B cell (primary cell): ENCODE measurements around the gene C1orf115. TPM values are rescaled to one million over a fixed set of nuclear protein-coding genes. Genes with fewer than 3 reads are reported as not detected.

Source experiments
- ATAC-seq: fragments of 200-7000 bp; cut with Tn5 transposase; one replicate; pipeline ENCODE4 v1.10.0; 2021; ENCODE audit warnings: low read depth, mild to moderate bottlenecking, moderate number of reproducible peaks, moderate library complexity
- CTCF ChIA-PET: fragments of 350-600 bp; sonication (Branson Sonifier 250); formaldehyde crosslinking; loops from one replicate; lab custom pipeline; 2021; ENCODE audit warnings: antibody characterized with exemption, inconsistent platforms; lab: Charles Lee
- POLR2A ChIA-PET: fragments of 350-600 bp; sonication (Branson Sonifier 250); formaldehyde crosslinking; loops from one replicate; lab custom pipeline; 2021; ENCODE audit warnings: antibody characterized with exemption; lab: Charles Lee
- DNase-seq: peaks from one replicate; pipeline ENCODE4 v3.0.0; 2013
- H2AFZ ChIP-seq: 2 replicates; pipeline ENCODE4 v1.6.1; 2012; ENCODE audit warnings: mild to moderate bottlenecking, low read depth, low read length; ENCODE audit not compliant: insufficient read depth, poor library complexity, severe bottlenecking
- H3K27ac ChIP-seq, 2 donors: 1 replicate in 1 of 2; 2 replicates in 1 of 2; pipeline ENCODE4 v1.5.1; 2012 to 2013; ENCODE audit warnings: low read length in 2 of 2, mild to moderate bottlenecking in 2 of 2, moderate library complexity in 1 of 2
- H3K27me3 ChIP-seq, 4 experiments: fragments of 200-600 bp in 1 of 4; sonication (generic) in 1 of 4; replicated peaks in 1 of 4; 1 replicate in 2 of 4; 2 replicates in 2 of 4; pipeline versions ENCODE4 v1.6.1 to v1.7.0; 2013 to 2016; ENCODE audit warnings: low read length in 3 of 4, mild to moderate bottlenecking in 2 of 4, mixed read lengths in 1 of 4, moderate library complexity in 1 of 4; ENCODE audit not compliant: insufficient read depth in 4 of 4, control insufficient read depth in 3 of 4; ENCODE audit errors: control extremely low read depth in 1 of 4
- H3K36me3 ChIP-seq, 2 experiments: replicated peaks in 1 of 2; 1 replicate in 1 of 2; 2 replicates in 1 of 2; pipeline versions ENCODE4 v1.6.1 to v1.7.1; 2013; ENCODE audit warnings: low read length in 1 of 2; ENCODE audit not compliant: insufficient read depth in 2 of 2, control insufficient read depth in 1 of 2; ENCODE audit errors: control extremely low read depth in 1 of 2, extremely low read depth in 1 of 2
- H3K4me1 ChIP-seq, 2 donors: fragments of 200-600 bp in 1 of 2; sonication (generic) in 1 of 2; 1 replicate in 1 of 2; 2 replicates in 1 of 2; pipeline versions ENCODE4 v1.5.1 to v1.6.1; 2013 to 2017; ENCODE audit warnings: low read length in 2 of 2; ENCODE audit not compliant: control insufficient read depth in 2 of 2, insufficient read depth in 2 of 2
- H3K4me2 ChIP-seq: replicated peaks from 2 replicates; pipeline ENCODE3; 2012; ENCODE audit warnings: mild to moderate bottlenecking, low read depth, low read length; ENCODE audit not compliant: poor library complexity, severe bottlenecking
- H3K4me3 ChIP-seq, 5 experiments: fragments of 200-600 bp in 1 of 5; sonication (generic) in 1 of 5; 1 replicate in 3 of 5; 2 replicates in 2 of 5; pipeline versions ENCODE4 v1.5.1 to v1.7.0; 2011 to 2016; ENCODE audit warnings: low read length in 4 of 5, mild to moderate bottlenecking in 4 of 5, low read depth in 2 of 5, control low read depth in 1 of 5, moderate library complexity in 1 of 5; ENCODE audit not compliant: insufficient read depth in 1 of 5; ENCODE audit errors: control extremely low read depth in 1 of 5, extremely low read depth in 1 of 5
- H3K79me2 ChIP-seq: fragments of 200-600 bp; sonication (generic); one replicate; pipeline ENCODE4 v1.6.0; 2016; ENCODE audit warnings: low read length; ENCODE audit not compliant: control insufficient read depth, insufficient read depth
- H3K9ac ChIP-seq: fragments of 200-600 bp; sonication (generic); 2 replicates; pipeline ENCODE4 v1.6.1; 2017; ENCODE audit warnings: mild to moderate bottlenecking, low read length, moderate library complexity
- H3K9me3 ChIP-seq, 3 donors: one replicate each; pipeline versions ENCODE4 v1.6.1 to v1.7.1; 2013; ENCODE audit warnings: low read length in 2 of 3; ENCODE audit not compliant: control insufficient read depth in 2 of 3, insufficient read depth in 1 of 3; ENCODE audit errors: control extremely low read depth in 1 of 3
- H4K20me1 ChIP-seq: 2 replicates; pipeline ENCODE4 v1.6.0; 2012; ENCODE audit warnings: mild to moderate bottlenecking, low read length; ENCODE audit not compliant: insufficient read depth, control insufficient read depth, poor library complexity, severe bottlenecking
- H3K27ac Mint-ChIP-seq: one replicate; pipeline ENCODE4 v1.8.0; 2021; ENCODE audit warnings: mixed read lengths
- H3K27me3 Mint-ChIP-seq: one replicate; pipeline ENCODE4 v1.8.0; 2021; ENCODE audit warnings: mixed read lengths
- H3K4me1 Mint-ChIP-seq: one replicate; pipeline ENCODE4 v1.8.0; 2021; ENCODE audit warnings: mixed read lengths
- H3K4me3 Mint-ChIP-seq: one replicate; pipeline ENCODE4 v1.8.0; 2021; ENCODE audit warnings: mixed read lengths
- H3K9me3 Mint-ChIP-seq: one replicate; pipeline ENCODE4 v1.8.0; 2022; ENCODE audit warnings: mixed read lengths; ENCODE audit not compliant: insufficient read depth
- EZH2 ChIP-seq: IDR thresholded peaks from 2 replicates; pipeline ENCODE4 v1.6.1; 2012; ENCODE audit warnings: borderline replicate concordance, low read depth, mild to moderate bottlenecking, moderate library complexity, low read length; ENCODE audit not compliant: insufficient read depth, poor library complexity, severe bottlenecking
- WGBS: methylation state at CpG from one replicate; pipeline ENCODE4 v1.1.5; 2013; ENCODE audit warnings: missing lambda C conversion rate; ENCODE audit not compliant: insufficient coverage; 5-methylcytosine and 5-hydroxymethylcytosine counted together
- intact Hi-C: fragments of 100-400 bp; cut with micrococcal nuclease; formaldehyde crosslinking; loops from one replicate; pipeline ENCODE4 v1.10.0; 2022
- polyA plus RNA-seq: library from polyadenylated mRNA; depleted of rRNA; stranded (reverse); fragments of >200 nt; gene quantifications from 2 replicates; pipeline ENCODE4 v1.2.3, GENCODE V29; 2012
- total RNA-seq, 2 donors: library from RNA; stranded (reverse); fragments of 120-200 nt in 1 of 2; gene quantifications; 1 replicate in 1 of 2; 2 replicates in 1 of 2; pipeline versions ENCODE4 v1.2.3 to v1.2.4, GENCODE V29; 2013 to 2022
- TF ChIP-seq, protein P1 (sequence below): fragments of 200-600 bp; IDR thresholded peaks from one replicate; pipeline ENCODE4 v1.8.0; 2022; ENCODE audit warnings: antibody characterized with exemption, mild to moderate bottlenecking

C1orf115 gene
- total and polyA plus RNA-seq, 2 donors (not counting 1 experiment from before 2014, with no cell fraction given) = 6.4 to 19.5 TPM

DNA sequence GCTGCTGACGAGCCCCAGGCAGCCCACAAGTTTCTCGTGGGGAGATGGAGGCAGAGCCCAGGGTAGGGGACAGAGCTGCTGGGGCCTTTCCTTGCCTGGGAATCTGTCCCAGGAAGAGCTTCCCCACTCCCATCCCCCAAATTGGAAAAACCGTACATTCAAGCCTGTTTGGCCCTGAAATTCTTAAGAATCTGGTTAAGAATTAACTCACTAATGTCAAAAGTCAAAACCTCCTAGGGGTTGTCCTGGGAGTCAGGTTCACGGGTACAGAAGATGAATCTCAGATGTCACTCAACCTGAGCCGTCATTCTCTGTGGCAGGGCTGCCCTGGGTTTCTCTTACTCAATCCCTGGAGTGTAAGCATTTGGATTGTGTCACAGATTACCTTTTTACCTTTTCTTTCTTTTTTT lies 8.4 kb downstream of the C1orf115 start:
- H3K4me3 Mint-ChIP-seq = no peak overlapping the region
- no peak overlapping the region for H3K27ac ChIP-seq
- H3K4me3 ChIP-seq = no peak overlapping the region
- no peak for DNase-seq
- TF ChIP-seq EZH2 = no peak
- TF ChIP-seq, protein P1, sequence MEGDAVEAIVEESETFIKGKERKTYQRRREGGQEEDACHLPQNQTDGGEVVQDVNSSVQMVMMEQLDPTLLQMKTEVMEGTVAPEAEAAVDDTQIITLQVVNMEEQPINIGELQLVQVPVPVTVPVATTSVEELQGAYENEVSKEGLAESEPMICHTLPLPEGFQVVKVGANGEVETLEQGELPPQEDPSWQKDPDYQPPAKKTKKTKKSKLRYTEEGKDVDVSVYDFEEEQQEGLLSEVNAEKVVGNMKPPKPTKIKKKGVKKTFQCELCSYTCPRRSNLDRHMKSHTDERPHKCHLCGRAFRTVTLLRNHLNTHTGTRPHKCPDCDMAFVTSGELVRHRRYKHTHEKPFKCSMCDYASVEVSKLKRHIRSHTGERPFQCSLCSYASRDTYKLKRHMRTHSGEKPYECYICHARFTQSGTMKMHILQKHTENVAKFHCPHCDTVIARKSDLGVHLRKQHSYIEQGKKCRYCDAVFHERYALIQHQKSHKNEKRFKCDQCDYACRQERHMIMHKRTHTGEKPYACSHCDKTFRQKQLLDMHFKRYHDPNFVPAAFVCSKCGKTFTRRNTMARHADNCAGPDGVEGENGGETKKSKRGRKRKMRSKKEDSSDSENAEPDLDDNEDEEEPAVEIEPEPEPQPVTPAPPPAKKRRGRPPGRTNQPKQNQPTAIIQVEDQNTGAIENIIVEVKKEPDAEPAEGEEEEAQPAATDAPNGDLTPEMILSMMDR = no peak
- ChIA-PET CTCF (interaction anchor here (1.1 to 2.1 kb wide), 3 partner anchors 9 to 78 kb away, joined by 3 to 5 read pairs (median 3); no protein-coding TSS in a partner anchor), POLR2A (no interaction called here)
- no peaks in the 10 kb centered on the region for H3K79me2 ChIP-seq
- intact Hi-C loops = no loop called here
- ATAC-seq = no peak
- H4K20me1 ChIP-seq = no peaks in the 10 kb centered on the region
- H3K9me3 ChIP-seq = no peaks in the 10 kb centered on the region
- no peak overlapping the region for H3K27ac Mint-ChIP-seq
- no peak overlapping the region for H3K9ac ChIP-seq
- H3K4me2 ChIP-seq = no peak overlapping the region
- H3K9me3 Mint-ChIP-seq = no peaks in the 10 kb centered on the region
- H3K36me3 ChIP-seq = no peaks in the 10 kb centered on the region
- WGBS = 100% methylated on average over 2 of the region's 5 CpGs
- H3K27me3 Mint-ChIP-seq = no peaks in the 10 kb centered on the region
- no peak overlapping the region for H2AFZ ChIP-seq
- no peaks in the 10 kb centered on the region for H3K27me3 ChIP-seq
- H3K4me1 Mint-ChIP-seq = peaks cover 6% of the 10 kb centered on the region
- H3K4me1 ChIP-seq = peaks cover 0 to 4% of the 10 kb centered on the region in 2 donors

DNA sequence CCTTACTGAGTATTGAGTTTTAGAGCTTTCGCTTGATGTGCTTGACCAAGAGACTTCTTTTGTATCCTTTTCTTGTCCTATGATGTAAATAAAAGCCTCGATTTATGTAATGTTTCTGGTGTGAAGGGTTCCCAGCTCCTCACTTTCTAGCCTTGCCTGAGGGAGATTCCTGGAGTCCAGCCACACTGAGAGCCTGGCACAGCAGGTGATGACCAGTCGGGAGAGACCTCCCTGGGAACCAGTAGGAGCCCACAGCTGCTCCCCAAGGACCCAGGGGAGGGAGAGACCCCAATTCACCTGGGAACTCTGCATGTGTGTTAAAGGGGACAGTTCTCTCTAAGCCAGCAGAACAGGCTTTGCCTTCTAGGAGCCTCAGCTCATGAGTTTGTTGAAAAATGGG lies 8.9 kb downstream of the C1orf115 start:
- POLR2A ChIA-PET = no interaction called here
- Mint-ChIP-seq H3K9me3 (no peaks in the 10 kb centered on the region), H3K27me3 (no peaks in the 10 kb centered on the region), H3K4me1 (peaks cover 6% of the 10 kb centered on the region), H3K4me3 (no peak overlapping the region), H3K27ac (no peak overlapping the region)
- Histone ChIP-seq H3K79me2 (no peaks in the 10 kb centered on the region), H3K27ac (no peak overlapping the region), H3K4me1 (peaks cover 0 to 4% of the 10 kb centered on the region in 2 donors), H3K27me3 (no peaks in the 10 kb centered on the region), H3K9me3 (no peaks in the 10 kb centered on the region), H2AFZ (no peak overlapping the region), H3K4me3 (no peak overlapping the region), H3K4me2 (no peak overlapping the region), H3K9ac (no peak overlapping the region), H4K20me1 (no peaks in the 10 kb centered on the region), H3K36me3 (no peaks in the 10 kb centered on the region)
- ATAC-seq (no peak), DNase-seq (no peak)
- 100% methylated on average over 1 of the region's 3 CpGs for WGBS
- CTCF ChIA-PET = interaction anchor here (1.1 to 2.1 kb wide), 3 partner anchors 9 to 78 kb away, joined by 3 to 5 read pairs (median 3); no protein-coding TSS in a partner anchor
- TF ChIP-seq EZH2 = no peak
- TF ChIP-seq, protein P1 = no peak
- intact Hi-C loops = no loop called here
